Endothelial cell of umbilical vein (primary cell): ENCODE data around the gene UVRAG. TPM values are rescaled to one million over a fixed set of nuclear protein-coding genes. Genes with fewer than 3 reads are reported as not detected.

ENCODE experiments used
- BruUV-seq: library from RNA; stranded (reverse); fragments of 400-500 nt; replicated peaks from 2 replicates; lab custom pipeline; 2021; lab: Mats Ljungman, UMichigan
- CTCF ChIA-PET: fragments of 300-600, 350-600 bp; sonication (Branson Sonifier 250); formaldehyde crosslinking; loops from one replicate; lab custom pipeline; 2021; ENCODE audit warnings: antibody characterized with exemption, inconsistent platforms; lab: Charles Lee
- POLR2A ChIA-PET: fragments of 300-600, 350-600 bp; sonication (Branson Sonifier 250); formaldehyde crosslinking; loops from one replicate; lab custom pipeline; 2021; ENCODE audit warnings: antibody characterized with exemption, inconsistent platforms; lab: Charles Lee
- DNase-seq: peaks from one replicate; pipeline ENCODE4 v3.0.0-alpha.2; 2011; ENCODE audit warnings: low read depth, low spot score
- FAIRE-seq: peaks from 2 replicates; lab custom pipeline; 2011; peaks lifted over from hg19 to GRCh38; lab: Jason Lieb, UNC
- H2AFZ ChIP-seq: 2 replicates; pipeline ENCODE4 v1.6.0; 2012; ENCODE audit warnings: low read depth, low read length, control low read depth, inconsistent platforms
- H3K27ac ChIP-seq: 2 replicates; pipeline ENCODE4 v1.5.1; 2011; ENCODE audit warnings: low read depth, mild to moderate bottlenecking, control low read depth, low read length, moderate library complexity; ENCODE audit not compliant: insufficient read depth
- H3K27me3 ChIP-seq, 2 experiments: 2 replicates each; pipeline versions ENCODE4 v1.6.0 to v1.6.1; 2011; ENCODE audit warnings: low read length in 2 of 2, mixed read lengths in 1 of 2; ENCODE audit not compliant: control insufficient read depth in 2 of 2, insufficient read depth in 2 of 2
- H3K36me3 ChIP-seq, 2 experiments: 2 replicates in 1 of 2; 3 replicates in 1 of 2; pipeline ENCODE4 v1.5.1; 2011; ENCODE audit warnings: low read length in 2 of 2, mild to moderate bottlenecking in 1 of 2, moderate library complexity in 1 of 2; ENCODE audit not compliant: control insufficient read depth in 2 of 2, insufficient read depth in 2 of 2; ENCODE audit errors: extremely low read depth in 1 of 2
- H3K4me1 ChIP-seq: 3 replicates; pipeline ENCODE4 v1.5.1; 2011; ENCODE audit warnings: mild to moderate bottlenecking, low read length; ENCODE audit not compliant: control insufficient read depth, insufficient read depth; ENCODE audit errors: extremely low read depth
- H3K4me2 ChIP-seq: 2 replicates; pipeline ENCODE4 v1.6.1; 2011; ENCODE audit warnings: low read length, control low read depth, mixed read lengths; ENCODE audit not compliant: insufficient read depth
- H3K4me3 ChIP-seq, 3 experiments: fragments of 200-600 bp in 1 of 3; sonication (generic), shearing (Covaris generic) in 1 of 3; replicated peaks in 1 of 3; 2 replicates each; pipeline ENCODE4 v1.5.1; 2011 to 2016; ENCODE audit warnings: control low read depth in 3 of 3, low read length in 3 of 3, mild to moderate bottlenecking in 2 of 3, inconsistent platforms in 1 of 3, low read depth in 1 of 3, moderate library complexity in 1 of 3; ENCODE audit not compliant: insufficient read depth in 1 of 3
- H3K79me2 ChIP-seq: 2 replicates; pipeline ENCODE4 v1.6.0; 2012; ENCODE audit warnings: low read length, inconsistent platforms; ENCODE audit not compliant: control insufficient read depth, insufficient read depth
- H3K9ac ChIP-seq: replicated peaks from 2 replicates; pipeline ENCODE3; 2011; ENCODE audit warnings: low read length, control low read depth; ENCODE audit not compliant: insufficient read depth; ENCODE audit errors: extremely low read depth
- H3K9me1 ChIP-seq: replicated peaks from 3 replicates; pipeline ENCODE4 v1.6.0; 2011; ENCODE audit warnings: mild to moderate bottlenecking, low read length; ENCODE audit not compliant: control insufficient read depth, insufficient read depth; ENCODE audit errors: extremely low read depth
- H3K9me3 ChIP-seq: replicated peaks from 2 replicates; pipeline ENCODE4 v1.5.1; 2012; ENCODE audit warnings: low read length, inconsistent platforms; ENCODE audit not compliant: control insufficient read depth, insufficient read depth
- H4K20me1 ChIP-seq: replicated peaks from 2 replicates; pipeline ENCODE3; 2011; ENCODE audit warnings: mild to moderate bottlenecking, low read length; ENCODE audit not compliant: control insufficient read depth, insufficient read depth; ENCODE audit errors: extremely low read depth
- EZH2 ChIP-seq: IDR thresholded peaks from 2 replicates; pipeline ENCODE4 v1.6.1; 2012; ENCODE audit warnings: borderline replicate concordance, low read depth, mild to moderate bottlenecking, moderate library complexity, low read length, inconsistent platforms; ENCODE audit not compliant: severe bottlenecking
- FOS ChIP-seq: IDR thresholded peaks from 2 replicates; pipeline ENCODE4 v1.6.1; 2011; ENCODE audit warnings: mild to moderate bottlenecking, low read length, moderate library complexity, borderline replicate concordance; ENCODE audit not compliant: insufficient read depth
- GATA2 ChIP-seq: IDR thresholded peaks from 2 replicates; pipeline ENCODE4 v1.7.0; 2011; ENCODE audit warnings: low read depth, mild to moderate bottlenecking, moderate library complexity, mixed read lengths, low read length; ENCODE audit not compliant: insufficient read length, insufficient read depth
- JUN ChIP-seq: IDR thresholded peaks from 2 replicates; pipeline ENCODE4 v1.6.1; 2011; ENCODE audit warnings: borderline replicate concordance, low read depth; ENCODE audit not compliant: insufficient read length, insufficient read depth
- MAX ChIP-seq: IDR thresholded peaks from 2 replicates; pipeline ENCODE4 v1.6.1; 2011; ENCODE audit not compliant: insufficient read depth, insufficient read length
- MYC ChIP-seq: IDR thresholded peaks from one replicate; pipeline ENCODE4 v1.6.1; 2011; ENCODE audit warnings: mild to moderate bottlenecking, low read depth, low read length
- POLR2A ChIP-seq: IDR thresholded peaks from 2 replicates; pipeline ENCODE4 v1.6.1; 2012; ENCODE audit warnings: low read depth, mild to moderate bottlenecking, control low read depth, low read length
- POLR2AphosphoS5 ChIP-seq: IDR thresholded peaks from 2 replicates; pipeline ENCODE4 v1.6.1; 2012; ENCODE audit warnings: low read depth, mild to moderate bottlenecking, control low read depth, low read length, moderate library complexity; ENCODE audit not compliant: insufficient read depth
- dilution Hi-C: fragments of 300-500 bp; cut with MboI; formaldehyde crosslinking; loops from one replicate; pipeline ENCODE4 v1.15.0; 2019; ENCODE audit warnings: low sequenced_read_pairs; ENCODE audit not compliant: extremely low pct_ligation_motif_present
- intact Hi-C: fragments of 100-400 bp; cut with micrococcal nuclease; formaldehyde crosslinking; loops from one replicate; pipeline ENCODE4 v1.10.0; 2022
- polyA plus RNA-seq, 4 experiments: library from polyadenylated mRNA; depleted of rRNA in 3 of 4; stranded (reverse) in 3 of 4; unstranded in 1 of 4; fragments of >200 nt; gene quantifications; 2 replicates each; pipeline versions ENCODE4 v1.2.1 to v1.2.3, GENCODE V29; 2011 to 2012; ENCODE audit warnings: missing spikeins in 1 of 4
- total RNA-seq: library from RNA; stranded (reverse); gene quantifications from 2 replicates; pipeline ENCODE4 v1.2.3, GENCODE V29; 2021
- TF ChIP-seq, protein P1 (sequence below), 2 donors: IDR thresholded peaks; 1 replicate in 1 of 2; 2 replicates in 1 of 2; pipeline ENCODE4 v1.5.1; 2011; ENCODE audit warnings: low read length in 2 of 2, mild to moderate bottlenecking in 2 of 2, moderate library complexity in 2 of 2, control low read depth in 1 of 2, inconsistent platforms in 1 of 2, low read depth in 1 of 2; ENCODE audit not compliant: insufficient read depth in 1 of 2; ENCODE audit errors: extremely low read depth in 1 of 2

Gene UVRAG
- total and polyA plus RNA-seq, 2 donors (not counting 3 experiments of a cell fraction or from before 2014, with no cell fraction given), result 21.2 to 65.6 TPM

DNA sequence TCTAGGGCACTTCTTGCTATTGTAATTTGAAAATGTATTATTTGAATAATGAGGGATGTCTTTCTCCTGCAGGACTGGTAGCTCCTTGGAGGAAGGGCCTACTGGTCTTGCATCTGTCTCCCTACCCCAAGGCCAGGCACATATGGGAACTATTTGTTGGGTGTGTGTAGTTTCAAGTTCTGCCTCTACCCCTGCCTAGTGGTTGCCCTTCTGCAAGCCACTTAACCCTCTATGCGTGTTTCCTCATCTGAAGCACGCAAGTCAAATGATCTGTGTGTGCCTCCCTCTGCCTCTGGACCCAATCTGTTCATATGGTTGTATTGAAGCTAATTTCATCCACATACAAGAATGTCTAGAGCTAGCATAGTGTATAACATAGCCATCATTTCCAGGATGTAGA is 324.3 kb downstream of the UVRAG start:
- Histone ChIP-seq H3K27me3 (no peaks in the 10 kb centered on the region), H4K20me1 (no peaks in the 10 kb centered on the region), H3K4me2 (no peak overlapping the region), H3K79me2 (no peaks in the 10 kb centered on the region), H3K9me1 (no peaks in the 10 kb centered on the region), H3K9me3 (no peaks in the 10 kb centered on the region), H3K27ac (no peak overlapping the region), H3K4me3 (no peak overlapping the region), H3K9ac (no peak overlapping the region), H2AFZ (no peak overlapping the region), H3K36me3 (peaks cover 13 to 28% of the 10 kb centered on the region in 2 experiments), H3K4me1 (peaks cover 2% of the 10 kb centered on the region)
- dilution Hi-C loops, result no loop called here
- ChIA-PET CTCF (interaction anchor here (1.5 kb wide), 1 partner anchor 13 kb away, joined by 8 read pairs; no protein-coding TSS in a partner anchor), POLR2A (no interaction called here)
- DNase-seq, result no peak
- intact Hi-C loops, result no loop called here
- no TSS peak for BruUV-seq
- no peak for FAIRE-seq
- TF ChIP-seq POLR2A, result no peak
- no peak for TF ChIP-seq MAX
- TF ChIP-seq FOS, result no peak
- TF ChIP-seq EZH2, result no peak
- TF ChIP-seq, protein P1, sequence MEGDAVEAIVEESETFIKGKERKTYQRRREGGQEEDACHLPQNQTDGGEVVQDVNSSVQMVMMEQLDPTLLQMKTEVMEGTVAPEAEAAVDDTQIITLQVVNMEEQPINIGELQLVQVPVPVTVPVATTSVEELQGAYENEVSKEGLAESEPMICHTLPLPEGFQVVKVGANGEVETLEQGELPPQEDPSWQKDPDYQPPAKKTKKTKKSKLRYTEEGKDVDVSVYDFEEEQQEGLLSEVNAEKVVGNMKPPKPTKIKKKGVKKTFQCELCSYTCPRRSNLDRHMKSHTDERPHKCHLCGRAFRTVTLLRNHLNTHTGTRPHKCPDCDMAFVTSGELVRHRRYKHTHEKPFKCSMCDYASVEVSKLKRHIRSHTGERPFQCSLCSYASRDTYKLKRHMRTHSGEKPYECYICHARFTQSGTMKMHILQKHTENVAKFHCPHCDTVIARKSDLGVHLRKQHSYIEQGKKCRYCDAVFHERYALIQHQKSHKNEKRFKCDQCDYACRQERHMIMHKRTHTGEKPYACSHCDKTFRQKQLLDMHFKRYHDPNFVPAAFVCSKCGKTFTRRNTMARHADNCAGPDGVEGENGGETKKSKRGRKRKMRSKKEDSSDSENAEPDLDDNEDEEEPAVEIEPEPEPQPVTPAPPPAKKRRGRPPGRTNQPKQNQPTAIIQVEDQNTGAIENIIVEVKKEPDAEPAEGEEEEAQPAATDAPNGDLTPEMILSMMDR (IDR thresholded peaks at IDR 0.05; ENCODE audit: extremely low read depth in 1 of 2, insufficient read depth in 1 of 2, low read depth in 1 of 2, low read length in 2 of 2), result no peak
- no peak for TF ChIP-seq GATA2
- no peak for TF ChIP-seq JUN
- no peak for TF ChIP-seq POLR2AphosphoS5
- TF ChIP-seq MYC, result no peak
